Fibroblast of mammary gland (primary cell): Measurements from ENCODE around the gene INSYN2B.

Experiments
- DNase-seq: peaks from one replicate; pipeline ENCODE4 v3.0.0-alpha.2; 2010; ENCODE audit warnings: low read depth
- H3K4me3 ChIP-seq: 2 replicates; pipeline ENCODE4 v1.5.1; 2011; ENCODE audit warnings: low read depth, mild to moderate bottlenecking, low read length, moderate library complexity; ENCODE audit not compliant: control insufficient read depth
- TF ChIP-seq, protein P1 (sequence below): conservative IDR thresholded peaks from 2 replicates; pipeline ENCODE4 v1.5.1; 2011; ENCODE audit warnings: low read depth, low read length, inconsistent platforms; ENCODE audit not compliant: control insufficient read depth, insufficient read depth

INSYN2B gene

GRCh38 chr5:169950333-169950732 lies 30.0 kb downstream of the INSYN2B start:
- no peak for DNase-seq
- no peak overlapping the region for H3K4me3 ChIP-seq
- TF ChIP-seq, protein P1, sequence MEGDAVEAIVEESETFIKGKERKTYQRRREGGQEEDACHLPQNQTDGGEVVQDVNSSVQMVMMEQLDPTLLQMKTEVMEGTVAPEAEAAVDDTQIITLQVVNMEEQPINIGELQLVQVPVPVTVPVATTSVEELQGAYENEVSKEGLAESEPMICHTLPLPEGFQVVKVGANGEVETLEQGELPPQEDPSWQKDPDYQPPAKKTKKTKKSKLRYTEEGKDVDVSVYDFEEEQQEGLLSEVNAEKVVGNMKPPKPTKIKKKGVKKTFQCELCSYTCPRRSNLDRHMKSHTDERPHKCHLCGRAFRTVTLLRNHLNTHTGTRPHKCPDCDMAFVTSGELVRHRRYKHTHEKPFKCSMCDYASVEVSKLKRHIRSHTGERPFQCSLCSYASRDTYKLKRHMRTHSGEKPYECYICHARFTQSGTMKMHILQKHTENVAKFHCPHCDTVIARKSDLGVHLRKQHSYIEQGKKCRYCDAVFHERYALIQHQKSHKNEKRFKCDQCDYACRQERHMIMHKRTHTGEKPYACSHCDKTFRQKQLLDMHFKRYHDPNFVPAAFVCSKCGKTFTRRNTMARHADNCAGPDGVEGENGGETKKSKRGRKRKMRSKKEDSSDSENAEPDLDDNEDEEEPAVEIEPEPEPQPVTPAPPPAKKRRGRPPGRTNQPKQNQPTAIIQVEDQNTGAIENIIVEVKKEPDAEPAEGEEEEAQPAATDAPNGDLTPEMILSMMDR = no peak

GRCh38 chr5:169946743-169947295 lies 33.5 kb downstream of the INSYN2B start:
- no peak overlapping the region for H3K4me3 ChIP-seq
- peak; percentile 53 for DNase-seq
- TF ChIP-seq, protein P1 = no peak

- TF ChIP-seq, protein P1 = no peak
- peak; percentile 95 for DNase-seq
- no peak overlapping the region for H3K4me3 ChIP-seq
Observed at GRCh38 chr5:169945831-169946261, 34.4 kb downstream of the INSYN2B start.

- no peak overlapping the region for H3K4me3 ChIP-seq
- DNase-seq = peak; percentile 33
- TF ChIP-seq, protein P1 = no peak
Observed at GRCh38 chr5:169944922-169945680, 35.2 kb downstream of the INSYN2B start.

- TF ChIP-seq, protein P1 = no peak
- no peak for DNase-seq
- H3K4me3 ChIP-seq = no peak overlapping the region
Observed at GRCh38 chr5:169944115-169944514, 36.2 kb downstream of the INSYN2B start.

- no peak overlapping the region for H3K4me3 ChIP-seq
- no peak for DNase-seq
- TF ChIP-seq, protein P1 = no peak
Observed at GRCh38 chr5:169943026-169943425, 37.3 kb downstream of the INSYN2B start.

- TF ChIP-seq, protein P1 = no peak
Observed at GRCh38 chr5:169942181-169942580, 38.1 kb downstream of the INSYN2B start.

More at GRCh38 chr5:169942181-169942580, 38.1 kb downstream of the INSYN2B start:
- no peak overlapping the region for H3K4me3 ChIP-seq
- peak; percentile 60 for DNase-seq
